Lower lobe of right lung (tissue), 2 donors: ENCODE data around the gene SMIM28. TPM values are rescaled to one million over a fixed set of nuclear protein-coding genes. Genes with fewer than 3 reads are reported as not detected.
A peak's percentile ranks its signal among the peaks of the same experiment; 100 is the strongest.

Experiments
- ATAC-seq, 2 donors: fragments of 200-7000 bp; cut with Tn5 transposase; one replicate each; pipeline ENCODE4 v1.9.1; 2020 to 2022; ENCODE audit warnings: mild to moderate bottlenecking in 2 of 2, moderate library complexity in 2 of 2
- DNase-seq: peaks from one replicate; pipeline ENCODE4 v3.0.0-alpha.2; 2020
- H3K27ac ChIP-seq: fragments of 200-600 bp; one replicate; pipeline ENCODE4 v1.8.0; 2022
- H3K27me3 ChIP-seq: fragments of 200-600 bp; one replicate; pipeline ENCODE4 v1.8.0; 2022; ENCODE audit warnings: low read depth
- H3K36me3 ChIP-seq: fragments of 200-600 bp; one replicate; pipeline ENCODE4 v1.8.0; 2022; ENCODE audit warnings: mild to moderate bottlenecking
- H3K4me1 ChIP-seq: fragments of 200-600 bp; one replicate; pipeline ENCODE4 v1.8.0; 2022
- H3K4me3 ChIP-seq: fragments of 200-600 bp; one replicate; pipeline ENCODE4 v1.8.0; 2022; ENCODE audit warnings: mild to moderate bottlenecking
- H3K9me3 ChIP-seq: fragments of 200-600 bp; one replicate; pipeline ENCODE4 v1.8.0; 2022
- intact Hi-C: fragments of 100-400 bp; cut with DNase I; formaldehyde crosslinking; loops from one replicate; pipeline ENCODE4 v1.11.0; 2022
- total RNA-seq: library from RNA; stranded (reverse); fragmentation: NEBNext Ultra II Directional; extraction: Animal tissue kit (Norgen Biotek cat#: 25700); gene quantifications from one replicate; pipeline ENCODE4 v1.2.1, GENCODE V29; 2021
- TF ChIP-seq, protein P1 (sequence below): fragments of 200-600 bp; IDR thresholded peaks from one replicate; pipeline ENCODE4 v1.8.0; 2022; ENCODE audit warnings: antibody characterized with exemption, mild to moderate bottlenecking
- donor health status: DM: no; HTN: yes; CAD: no; lungs with severe emphysema.

The SMIM28 gene
- total RNA-seq, 1 donor from 2014 or later = not detected

DNA sequence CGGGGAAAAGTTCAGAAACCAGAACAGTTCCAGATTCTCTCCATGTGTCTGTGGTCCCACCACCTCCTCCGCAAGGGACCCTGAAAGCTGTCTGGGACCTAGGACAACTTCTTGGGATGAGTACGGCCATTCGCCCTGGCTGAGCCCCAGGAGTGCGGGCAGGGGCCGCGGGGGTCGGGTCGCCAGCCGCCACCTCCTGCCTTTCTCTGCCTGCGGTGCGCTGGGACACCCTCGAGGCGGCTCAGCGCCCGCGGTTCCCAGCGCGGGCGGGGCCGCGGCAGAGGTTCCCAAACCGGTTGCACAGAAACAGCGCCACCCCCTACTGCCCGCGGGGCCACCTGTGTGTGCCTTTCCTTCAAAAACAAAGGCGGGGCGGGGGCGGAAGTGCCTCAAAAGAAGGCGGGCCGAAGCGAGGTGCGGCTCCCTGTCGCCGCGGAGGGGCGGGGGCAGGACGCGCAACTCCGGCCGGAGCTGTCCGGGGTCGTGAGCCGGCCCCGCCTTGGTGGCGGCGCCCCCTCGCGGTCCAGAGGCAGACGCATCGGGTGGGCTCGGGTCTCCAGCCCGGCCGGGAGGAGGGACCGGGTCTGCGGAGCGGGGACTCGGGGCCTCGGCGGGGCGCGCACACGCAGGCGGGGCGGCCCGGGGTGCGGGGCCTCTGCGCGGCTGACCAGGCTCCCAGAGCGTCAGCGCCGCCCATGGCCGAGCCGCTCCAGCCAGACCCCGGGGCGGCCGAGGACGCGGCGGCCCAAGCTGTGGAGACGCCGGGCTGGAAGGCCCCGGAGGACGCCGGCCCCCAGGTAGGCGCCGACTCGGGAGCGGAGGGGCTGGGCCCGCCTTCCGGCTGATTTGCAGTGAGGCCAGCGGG is 26.3 kb downstream of the SMIM28 start, which contains the start of gene HEBP2:
Gene HEBP2, plus strand, starts transcription at position 423 of the 865 bp plus-strand sequence. Its CDS starts 273 bp downstream, at position 696.
- Histone ChIP-seq H3K9me3 (no peaks in the 10 kb centered on the region), H3K27me3 (no peaks in the 10 kb centered on the region), H3K4me1 (peaks cover 21% of the 10 kb centered on the region), H3K27ac (peak within 1 kb of the TSS; percentile 95), H3K4me3 (peak within 1 kb of the TSS; percentile 78), H3K36me3 (peaks cover 39% of the 10 kb centered on the region)
- peak; percentile 97 for DNase-seq
- TF ChIP-seq, protein P1, sequence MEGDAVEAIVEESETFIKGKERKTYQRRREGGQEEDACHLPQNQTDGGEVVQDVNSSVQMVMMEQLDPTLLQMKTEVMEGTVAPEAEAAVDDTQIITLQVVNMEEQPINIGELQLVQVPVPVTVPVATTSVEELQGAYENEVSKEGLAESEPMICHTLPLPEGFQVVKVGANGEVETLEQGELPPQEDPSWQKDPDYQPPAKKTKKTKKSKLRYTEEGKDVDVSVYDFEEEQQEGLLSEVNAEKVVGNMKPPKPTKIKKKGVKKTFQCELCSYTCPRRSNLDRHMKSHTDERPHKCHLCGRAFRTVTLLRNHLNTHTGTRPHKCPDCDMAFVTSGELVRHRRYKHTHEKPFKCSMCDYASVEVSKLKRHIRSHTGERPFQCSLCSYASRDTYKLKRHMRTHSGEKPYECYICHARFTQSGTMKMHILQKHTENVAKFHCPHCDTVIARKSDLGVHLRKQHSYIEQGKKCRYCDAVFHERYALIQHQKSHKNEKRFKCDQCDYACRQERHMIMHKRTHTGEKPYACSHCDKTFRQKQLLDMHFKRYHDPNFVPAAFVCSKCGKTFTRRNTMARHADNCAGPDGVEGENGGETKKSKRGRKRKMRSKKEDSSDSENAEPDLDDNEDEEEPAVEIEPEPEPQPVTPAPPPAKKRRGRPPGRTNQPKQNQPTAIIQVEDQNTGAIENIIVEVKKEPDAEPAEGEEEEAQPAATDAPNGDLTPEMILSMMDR = peak; percentile 59
- peak; percentile 96 to 97 for ATAC-seq
- intact Hi-C loops = no loop called here

DNA sequence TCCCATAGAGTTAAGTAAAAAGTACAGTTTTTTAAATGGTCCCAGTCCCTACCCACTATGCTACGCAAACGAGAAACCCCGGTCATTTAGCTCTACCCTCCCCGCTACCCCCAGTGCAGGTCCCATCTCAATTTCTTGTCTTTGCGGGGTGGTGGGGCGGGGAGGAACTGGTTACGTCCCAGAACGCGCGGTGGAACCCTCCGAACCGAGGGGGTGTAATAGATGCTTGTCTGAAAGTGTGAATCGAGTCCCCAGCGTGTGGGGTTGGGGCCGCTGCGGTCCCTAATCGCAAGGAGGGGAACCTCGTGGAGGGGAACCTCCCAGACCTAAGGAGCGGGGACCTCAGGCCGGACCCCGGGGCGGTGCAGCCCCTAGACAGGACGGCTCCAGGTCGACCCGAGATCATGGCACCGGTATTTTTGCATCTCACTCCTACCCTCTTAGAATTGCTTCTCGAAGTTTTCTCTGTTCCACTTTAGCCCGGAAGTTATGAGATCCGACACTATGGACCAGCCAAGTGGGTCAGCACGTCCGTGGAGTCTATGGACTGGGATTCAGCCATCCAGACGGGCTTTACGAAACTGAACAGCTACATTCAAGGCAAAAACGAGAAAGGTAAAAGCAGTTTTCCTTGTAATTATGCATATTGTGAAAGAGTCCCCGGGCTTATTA is 27.1 kb downstream of the SMIM28 start:
- Histone ChIP-seq H3K36me3 (peaks cover 47% of the 10 kb centered on the region), H3K9me3 (no peaks in the 10 kb centered on the region), H3K27me3 (no peaks in the 10 kb centered on the region), H3K27ac (peak overlapping the region; percentile 95), H3K4me3 (peak overlapping the region; percentile 78), H3K4me1 (peaks cover 21% of the 10 kb centered on the region)
- DNase-seq = peak; percentile 57
- intact Hi-C loops = no loop called here
- ATAC-seq = peak in 1 of 2 donors; percentile 2
- TF ChIP-seq, protein P1 = no peak

DNA sequence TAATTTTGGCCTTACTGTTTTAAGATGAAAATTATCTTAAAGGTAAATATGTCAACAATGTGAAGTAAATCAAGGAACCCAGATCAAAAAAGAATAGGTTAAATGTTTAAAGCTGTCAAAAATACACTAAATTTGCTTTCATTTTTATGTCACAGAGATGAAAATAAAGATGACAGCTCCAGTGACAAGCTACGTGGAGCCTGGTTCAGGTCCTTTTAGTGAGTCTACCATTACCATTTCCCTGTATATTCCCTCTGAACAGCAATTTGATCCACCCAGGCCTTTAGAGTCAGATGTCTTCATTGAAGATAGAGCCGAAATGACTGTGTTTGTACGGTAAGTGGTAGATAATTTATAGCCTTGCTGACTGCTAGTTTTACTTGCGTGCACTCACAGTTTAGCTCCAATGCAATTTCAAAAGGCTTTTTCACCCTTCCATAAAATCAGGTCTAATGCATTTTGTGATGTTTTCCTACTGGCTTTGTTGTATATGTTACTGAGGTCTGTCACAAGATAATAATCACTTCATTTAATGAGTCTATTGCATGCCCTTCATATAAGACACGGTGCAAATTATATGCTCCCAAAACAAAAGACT is 28.2 kb downstream of the SMIM28 start:
- Histone ChIP-seq H3K36me3 (peaks cover 57% of the 10 kb centered on the region), H3K4me3 (no peak overlapping the region), H3K9me3 (no peaks in the 10 kb centered on the region), H3K4me1 (peaks cover 32% of the 10 kb centered on the region), H3K27ac (no peak overlapping the region), H3K27me3 (no peaks in the 10 kb centered on the region)
- ATAC-seq = no peak
- TF ChIP-seq, protein P1 = no peak
- DNase-seq = no peak
- intact Hi-C loops = no loop called here

DNA sequence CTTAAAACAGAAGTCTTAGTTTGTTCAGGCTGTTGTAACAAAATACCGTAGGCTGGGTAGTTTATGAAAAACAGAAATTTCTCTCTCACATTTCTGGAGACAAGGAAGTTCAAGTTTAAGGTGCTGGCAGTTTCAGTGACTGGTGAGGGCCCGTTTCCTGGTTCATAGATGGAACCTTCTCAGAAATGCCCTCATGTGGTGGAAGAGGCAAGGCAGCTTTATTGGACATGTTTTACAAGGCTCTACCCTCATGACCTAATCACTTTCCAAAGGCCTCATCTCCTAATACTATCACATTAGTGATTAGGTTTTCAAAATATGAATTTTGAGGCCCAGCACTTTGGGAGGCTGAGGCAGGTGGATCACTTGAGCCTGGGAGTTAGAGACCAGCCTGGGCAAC is 28.7 kb downstream of the SMIM28 start:
- Histone ChIP-seq H3K9me3 (no peaks in the 10 kb centered on the region), H3K27me3 (no peaks in the 10 kb centered on the region), H3K36me3 (peaks cover 62% of the 10 kb centered on the region), H3K4me3 (no peak overlapping the region), H3K27ac (no peak overlapping the region), H3K4me1 (peaks cover 37% of the 10 kb centered on the region)
- no peak for ATAC-seq
- TF ChIP-seq, protein P1 = no peak
- intact Hi-C loops = no loop called here
- DNase-seq = no peak

DNA sequence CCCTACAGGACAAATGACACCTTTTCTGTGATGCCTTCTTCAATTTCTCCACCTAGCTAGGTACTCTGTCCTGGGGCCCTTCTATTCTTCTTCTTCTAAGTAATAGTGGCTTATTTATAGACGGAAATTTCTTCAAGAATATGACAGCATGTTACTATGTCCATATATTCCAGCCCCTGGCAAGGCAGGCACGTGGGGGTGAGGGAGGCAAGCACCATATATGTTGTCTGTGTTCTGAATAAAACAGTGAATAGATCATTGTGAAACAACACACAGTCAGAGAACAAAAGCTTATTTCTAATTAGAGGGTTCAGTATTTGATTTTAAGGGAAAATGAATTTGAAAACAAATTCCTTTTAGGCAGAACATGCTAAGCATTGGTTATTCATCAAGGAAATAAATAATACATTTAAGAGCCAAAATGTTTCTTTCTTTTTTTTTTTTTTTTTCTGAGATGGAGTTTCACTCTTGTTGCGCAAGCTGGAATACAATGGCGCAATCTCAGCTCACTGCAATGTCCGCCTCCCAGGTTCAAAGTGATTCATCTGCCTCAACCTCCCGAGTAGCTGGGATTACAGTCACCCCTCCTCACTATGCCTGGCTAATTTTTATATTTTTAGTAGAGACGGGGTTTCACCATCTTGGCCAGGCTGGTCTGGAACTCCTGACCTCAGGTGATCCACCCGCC is 32.5 kb downstream of the SMIM28 start:
- TF ChIP-seq, protein P1 = no peak
- H3K36me3 ChIP-seq = peaks cover 92% of the 10 kb centered on the region
- peak in 1 of 2 donors; percentile 41 for ATAC-seq

More for the DNA sequence above, 32.5 kb downstream of the SMIM28 start:
- Histone ChIP-seq H3K4me3 (no peak overlapping the region), H3K27ac (no peak overlapping the region), H3K9me3 (no peaks in the 10 kb centered on the region), H3K4me1 (peaks cover 22% of the 10 kb centered on the region), H3K27me3 (no peaks in the 10 kb centered on the region)
- DNase-seq = peak; percentile 55
- intact Hi-C loops = no loop called here
